Measurements from ENCODE around the gene PLSCR2.
"Not testable (repeated sequence)": the region's sequence is repeated elsewhere in the genome, so short reads cannot be mapped to it uniquely, and the experiment has no call there.

Gene PLSCR2

DNA sequence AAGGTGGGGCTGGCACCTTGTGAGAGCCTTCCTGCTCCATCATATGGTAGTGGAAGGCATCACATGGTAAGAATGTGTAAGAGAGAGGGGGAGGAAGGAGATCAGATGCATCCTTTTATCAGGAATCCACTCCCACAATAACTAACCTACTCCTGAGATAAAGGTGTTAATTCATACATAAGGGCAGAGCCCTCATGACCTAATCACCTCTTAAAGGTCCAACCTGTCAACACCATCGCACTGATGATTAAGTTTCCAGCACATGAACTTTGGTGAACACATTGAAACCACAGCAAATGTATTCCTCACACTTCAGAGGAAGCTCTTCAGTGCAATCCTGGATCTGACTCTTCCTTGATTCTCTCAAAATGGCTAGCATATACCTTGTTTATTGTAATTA lies 55.4 kb downstream of the PLSCR2 start:
- DNase-seq = no peak

DNA sequence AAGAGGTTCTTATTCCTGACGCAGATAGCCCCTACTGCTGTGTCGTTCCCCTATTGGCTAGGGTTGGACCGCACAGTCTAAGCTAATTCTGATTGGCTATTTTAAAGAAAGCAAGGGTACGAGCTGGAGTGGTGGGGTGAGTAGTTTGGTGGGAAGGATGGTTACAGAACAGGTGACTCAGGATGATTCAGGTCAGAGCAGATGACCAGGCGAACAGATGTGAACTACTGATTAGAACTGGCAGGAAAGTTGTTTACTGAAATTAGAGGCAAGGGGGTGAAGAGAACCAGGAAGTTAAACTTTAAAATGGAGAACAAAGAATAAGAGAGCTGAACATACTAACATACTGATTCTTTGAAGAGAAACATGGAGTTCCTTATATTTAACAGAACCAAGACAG lies 56.6 kb downstream of the PLSCR2 start:
- not testable (repeated sequence) for DNase-seq

DNA sequence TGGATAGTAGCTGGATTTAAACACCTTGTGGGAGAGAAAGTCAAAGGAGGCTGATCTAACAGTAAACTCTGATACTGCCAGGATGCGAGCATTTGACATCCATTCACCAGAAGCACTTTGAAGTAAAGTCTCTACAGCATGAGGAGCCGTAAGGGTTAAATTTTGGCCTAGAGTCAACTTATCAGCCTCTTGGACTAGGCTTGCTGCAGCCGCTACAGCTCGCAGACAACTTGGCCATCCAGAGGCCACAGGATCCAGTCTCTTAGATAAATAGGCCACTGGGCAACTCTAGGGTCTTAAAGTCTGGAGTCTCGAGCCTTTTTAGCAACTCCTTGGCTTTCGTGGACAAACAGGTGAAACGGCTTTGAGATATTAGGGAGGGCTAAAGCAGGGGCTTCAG lies 61.4 kb downstream of the PLSCR2 start:
- no peak for DNase-seq

DNA sequence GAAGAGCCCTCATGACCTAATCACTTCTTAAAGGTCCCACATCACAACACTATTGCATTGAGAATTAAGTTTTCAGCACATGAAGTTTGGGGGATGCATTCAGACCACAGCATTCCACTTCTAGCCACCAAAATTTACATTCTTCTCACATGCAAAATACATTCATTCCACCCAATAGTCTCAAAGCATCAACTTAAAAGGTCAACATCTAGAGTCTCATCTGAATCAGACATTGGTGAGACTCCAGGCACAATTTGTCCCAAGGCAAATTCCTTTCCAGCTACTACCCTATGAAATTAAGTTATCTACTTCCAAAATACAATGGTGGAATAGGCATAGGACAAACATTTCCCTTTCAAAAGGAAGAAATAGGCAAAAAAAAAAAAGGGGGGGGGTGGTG lies 64.9 kb downstream of the PLSCR2 start:
- DNase-seq = no peak

DNA sequence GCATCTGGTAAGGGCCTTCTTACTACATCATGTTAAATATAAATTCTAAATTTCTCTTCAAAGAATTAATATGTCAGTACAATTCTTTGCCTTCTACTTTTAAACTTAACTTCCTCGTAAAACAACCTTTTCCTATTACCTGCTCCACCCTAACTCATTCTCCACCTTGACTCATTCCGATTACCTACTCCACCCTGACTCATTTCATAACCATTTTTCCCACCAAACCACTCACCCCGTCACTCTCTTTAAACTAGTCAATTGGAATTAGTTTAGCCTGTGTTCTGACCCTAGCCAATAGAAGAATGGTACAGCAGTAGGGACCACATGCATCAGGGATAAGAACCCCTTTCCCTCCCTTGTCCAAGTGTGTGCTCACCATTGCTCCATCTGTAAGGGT lies 65.6 kb downstream of the PLSCR2 start:
- no peak for DNase-seq

DNA sequence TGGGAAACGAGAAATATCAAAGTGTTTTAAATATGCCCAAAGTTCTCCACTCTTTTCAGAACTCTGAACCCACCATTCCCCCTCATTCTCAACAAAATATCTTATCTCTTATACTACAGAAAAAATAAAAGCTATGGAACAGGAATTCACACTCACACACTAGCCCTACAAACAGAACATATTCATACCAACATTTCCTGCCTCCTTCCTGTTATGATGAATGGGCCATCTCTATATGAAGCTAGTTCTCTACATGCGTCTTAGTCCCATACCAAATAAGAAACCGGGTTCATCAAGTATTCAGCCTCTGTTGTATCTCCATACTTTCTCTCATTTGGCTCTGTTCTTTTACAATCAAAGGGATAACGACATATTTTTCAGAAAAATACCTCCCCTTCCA lies 72.6 kb downstream of the PLSCR2 start:
- no peak for DNase-seq

DNA sequence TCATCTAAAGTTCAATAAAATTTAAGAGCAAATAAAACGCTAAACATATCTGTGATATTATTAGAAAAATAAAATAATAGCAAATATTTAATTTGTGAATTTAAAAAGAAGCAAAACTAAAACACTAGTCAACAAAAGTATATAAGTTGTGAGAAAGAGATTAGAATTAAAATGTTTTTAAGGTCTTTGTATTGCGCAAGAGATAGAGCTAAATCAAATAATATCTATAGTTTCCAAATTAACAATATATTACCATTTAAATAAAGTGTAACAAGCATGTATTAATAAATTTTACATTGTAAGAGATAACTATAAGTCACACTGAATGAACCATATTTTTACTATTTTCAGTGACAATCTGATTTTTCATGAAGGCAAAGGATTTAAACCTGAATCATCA lies 74.2 kb downstream of the PLSCR2 start:
- DNase-seq = no peak

DNA sequence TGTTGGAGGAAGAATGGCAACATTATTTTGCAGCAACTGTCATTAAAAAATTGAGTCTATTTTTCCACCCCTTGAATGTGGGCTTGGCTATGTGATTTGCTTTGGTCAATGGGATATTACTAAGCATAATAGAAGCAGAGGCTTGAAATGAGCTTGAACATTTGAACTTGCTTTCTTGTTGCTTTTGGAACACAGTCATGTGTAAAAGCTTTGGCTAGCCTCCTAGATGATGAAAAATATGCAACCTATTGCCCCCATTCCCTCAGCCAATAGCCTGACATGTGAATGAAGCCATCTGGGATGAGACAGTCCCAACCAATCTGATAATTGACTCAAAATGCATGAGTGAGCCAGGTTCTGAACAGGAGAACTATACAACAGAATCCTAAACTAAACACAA lies 78.4 kb downstream of the PLSCR2 start:
- no peak for DNase-seq

DNA sequence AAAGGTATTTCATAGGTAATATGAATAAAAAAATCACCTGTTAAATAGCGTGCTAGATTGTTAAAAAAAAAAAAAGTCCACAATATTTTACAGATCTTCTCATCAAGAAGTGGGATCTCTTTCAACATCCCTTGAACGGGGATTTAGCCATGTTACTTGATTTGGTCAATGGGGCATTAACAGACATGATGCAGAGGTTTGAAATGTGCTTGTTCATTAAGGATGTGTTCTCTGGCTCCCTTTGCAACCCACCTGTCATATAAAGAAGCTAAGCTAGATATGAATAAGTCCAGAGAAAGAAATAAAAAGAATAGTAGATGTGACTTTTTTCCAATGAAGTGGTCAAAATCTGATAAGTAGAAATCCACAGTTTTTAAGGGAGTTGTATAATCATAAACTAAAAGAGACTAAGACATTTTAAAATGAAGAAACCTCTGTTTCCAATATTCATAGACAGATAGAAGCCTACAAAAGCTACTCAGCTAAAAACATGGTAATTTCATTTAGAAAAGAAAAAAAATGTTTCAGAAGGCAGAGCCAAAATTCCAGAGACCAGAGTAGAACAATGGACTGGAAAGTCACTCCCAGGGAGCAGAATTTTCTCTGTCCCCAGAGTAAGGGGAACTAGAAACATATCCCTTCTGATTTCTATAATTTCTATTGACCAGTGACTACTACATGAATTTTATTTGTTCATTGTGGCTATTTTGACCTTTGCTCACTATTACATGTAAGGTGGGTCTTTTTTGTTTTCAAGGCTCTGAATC lies 79.2 kb downstream of the PLSCR2 start:
- no peak for DNase-seq

DNA sequence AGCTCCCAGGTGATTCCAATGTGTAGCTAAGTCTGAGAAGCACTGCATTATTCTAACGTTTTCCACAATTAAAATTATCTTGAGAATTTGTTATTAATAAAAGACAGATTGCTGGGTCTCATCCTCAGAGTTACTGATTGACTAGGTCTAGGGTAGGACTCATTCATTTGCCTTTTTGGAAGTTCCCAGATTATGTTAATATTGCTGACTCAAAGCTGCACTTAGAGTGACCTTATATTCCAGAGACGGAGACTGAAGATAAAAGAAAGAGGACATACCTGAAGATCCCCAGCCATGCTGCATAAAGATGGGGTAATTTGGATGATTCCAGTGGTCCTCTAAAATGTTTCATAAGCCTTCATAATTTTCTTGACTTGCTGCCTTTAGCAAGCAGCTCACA lies 81.8 kb downstream of the PLSCR2 start:
- DNase-seq = no peak

DNA sequence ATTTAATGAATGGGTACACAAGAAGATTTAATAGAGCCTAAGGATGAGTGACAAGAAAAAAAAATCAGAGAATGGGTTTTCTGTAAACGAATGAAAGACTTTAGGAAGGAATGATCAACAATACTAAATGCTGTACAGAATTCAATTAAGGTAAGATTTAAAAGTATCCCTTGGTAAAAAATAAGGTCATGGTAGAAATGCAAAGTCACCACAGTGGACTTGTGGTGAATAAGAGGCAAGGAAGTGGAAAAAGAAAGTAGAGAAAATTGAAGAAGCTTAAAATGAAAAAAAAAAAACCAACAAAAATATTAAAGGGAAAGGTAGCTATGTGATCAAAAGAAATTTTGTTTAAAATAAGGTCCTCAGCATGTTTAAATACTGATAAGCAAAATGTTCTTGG lies 82.4 kb downstream of the PLSCR2 start:
- no peak for DNase-seq

DNA sequence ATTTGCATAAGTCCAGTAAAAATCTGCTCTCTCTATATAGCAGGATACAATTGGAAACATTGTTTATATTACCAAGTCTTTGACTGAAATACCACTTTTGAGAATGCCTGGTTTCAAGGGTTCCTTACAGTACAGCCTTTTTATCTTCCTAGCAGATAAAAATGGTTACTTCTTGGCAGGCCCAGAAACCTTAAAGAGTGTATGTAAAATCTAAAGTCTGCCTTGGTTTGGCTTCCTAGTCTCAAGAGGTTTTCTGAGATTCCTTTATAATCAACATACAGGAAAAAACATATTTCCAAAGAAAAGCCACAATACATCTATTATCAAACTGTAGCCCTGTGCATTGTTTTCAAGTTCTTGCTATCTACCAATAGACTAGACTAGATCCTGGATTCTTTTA lies 84.6 kb downstream of the PLSCR2 start:
- no peak for DNase-seq
